MM.1S (cell line): ENCODE results near the gene FASLG.

ENCODE experiments used
- DNase-seq: peaks from one replicate; pipeline ENCODE4 v3.0.0-alpha.2; 2015
- H2AFZ ChIP-seq: fragments of 300-600 bp; sonication (generic); 2 replicates; pipeline ENCODE4 v1.6.0; 2016; ENCODE audit warnings: antibody characterized with exemption, low read length
- H3F3A ChIP-seq: fragments of 300-600 bp; sonication (generic); 2 replicates; pipeline ENCODE4 v1.6.1; 2016; ENCODE audit warnings: mild to moderate bottlenecking, antibody characterized with exemption, low read length, moderate library complexity, mixed read lengths; ENCODE audit not compliant: insufficient read depth
- H3K27ac ChIP-seq: fragments of 300-600 bp; sonication (generic); 2 replicates; pipeline ENCODE4 v1.5.1; 2016; ENCODE audit warnings: mild to moderate bottlenecking, low read length
- H3K27me3 ChIP-seq: fragments of 300-600 bp; sonication (generic); replicated peaks from 2 replicates; pipeline ENCODE4 v1.6.0; 2016; ENCODE audit warnings: low read length; ENCODE audit not compliant: insufficient read depth
- H3K36me3 ChIP-seq: fragments of 300-600 bp; sonication (generic); replicated peaks from 2 replicates; pipeline ENCODE4 v1.6.1; 2016; ENCODE audit warnings: mild to moderate bottlenecking, low read length, mixed read lengths; ENCODE audit not compliant: insufficient read depth
- H3K4me1 ChIP-seq: fragments of 300-600 bp; sonication (generic); 2 replicates; pipeline ENCODE4 v1.6.1; 2016; ENCODE audit warnings: low read length, mixed read lengths
- H3K4me2 ChIP-seq: fragments of 300-600 bp; sonication (generic); 2 replicates; pipeline ENCODE4 v1.6.0; 2016; ENCODE audit warnings: low read depth, low read length
- H3K4me3 ChIP-seq: fragments of 300-600 bp; sonication (generic); 2 replicates; pipeline ENCODE4 v1.5.1; 2016; ENCODE audit warnings: low read length, mixed read lengths
- H3K79me2 ChIP-seq: fragments of 300-600 bp; sonication (generic); 2 replicates; pipeline ENCODE4 v1.6.1; 2016; ENCODE audit warnings: mixed run types, low read length, mixed read lengths
- H3K9ac ChIP-seq: fragments of 300-600 bp; sonication (generic); 2 replicates; pipeline ENCODE4 v1.6.1; 2016; ENCODE audit warnings: low read length, mixed read lengths
- H3K9me2 ChIP-seq: fragments of 300-600 bp; sonication (generic); replicated peaks from 2 replicates; pipeline ENCODE4 v1.6.1; 2016; ENCODE audit warnings: mild to moderate bottlenecking, low read length, mixed read lengths; ENCODE audit not compliant: insufficient read depth
- H3K9me3 ChIP-seq: fragments of 300-600 bp; sonication (generic); replicated peaks from 2 replicates; pipeline ENCODE4 v1.6.1; 2016; ENCODE audit warnings: mild to moderate bottlenecking, low read length, mixed read lengths; ENCODE audit not compliant: insufficient read depth
- H4K20me1 ChIP-seq: fragments of 300-600 bp; sonication (generic); 2 replicates; pipeline ENCODE4 v1.6.1; 2016; ENCODE audit warnings: mild to moderate bottlenecking, low read length, moderate library complexity, mixed read lengths; ENCODE audit not compliant: insufficient read depth
- EZH2 ChIP-seq: fragments of 300-600 bp; sonication (generic); optimal IDR thresholded peaks from 2 replicates; pipeline ENCODE3; 2017; ENCODE audit warnings: low read depth, mild to moderate bottlenecking, antibody characterized with exemption, low read length, mixed read lengths
- EZH2phosphoT487 ChIP-seq: fragments of 300-600 bp; sonication (generic); IDR thresholded peaks from 2 replicates; pipeline ENCODE4 v1.6.1; 2018; ENCODE audit warnings: antibody characterized with exemption, low read length
- TF ChIP-seq, protein P1 (sequence below): fragments of 300-600 bp; sonication (generic); IDR thresholded peaks from 2 replicates; pipeline ENCODE4 v1.5.1; 2016; ENCODE audit warnings: antibody characterized with exemption, low read length, mixed read lengths

Gene FASLG

DNA sequence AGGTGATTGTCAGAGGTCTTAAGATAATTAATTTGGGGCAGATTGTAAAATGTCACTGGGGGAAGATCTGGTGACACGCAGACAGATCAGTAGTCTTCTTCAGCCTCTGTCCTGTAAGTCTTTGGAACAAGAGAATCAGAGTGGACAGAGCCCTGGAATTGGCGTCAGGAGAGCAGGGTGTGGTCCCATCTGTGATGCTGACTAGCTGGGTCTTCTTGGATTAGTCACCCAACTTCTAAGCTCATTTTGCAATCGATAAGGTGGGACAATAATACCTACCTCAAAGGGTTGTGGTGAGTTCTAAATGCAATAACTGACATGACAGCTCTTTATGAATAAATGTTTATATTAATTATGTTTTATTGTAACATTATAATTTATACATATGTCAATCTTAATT lies 4.8 kb downstream of the FASLG start:
- Histone ChIP-seq H3K4me3 (no peak overlapping the region), H3K9ac (no peak overlapping the region), H2AFZ (no peak overlapping the region), H3K27ac (no peak overlapping the region), H4K20me1 (no peaks in the 10 kb centered on the region), H3K9me3 (no peaks in the 10 kb centered on the region), H3K27me3 (no peaks in the 10 kb centered on the region), H3K36me3 (no peaks in the 10 kb centered on the region), H3F3A (no peaks in the 10 kb centered on the region), H3K4me2 (no peak overlapping the region), H3K79me2 (no peaks in the 10 kb centered on the region), H3K4me1 (no peaks in the 10 kb centered on the region), H3K9me2 (no peaks in the 10 kb centered on the region)
- no peak for DNase-seq
- TF ChIP-seq, protein P1, sequence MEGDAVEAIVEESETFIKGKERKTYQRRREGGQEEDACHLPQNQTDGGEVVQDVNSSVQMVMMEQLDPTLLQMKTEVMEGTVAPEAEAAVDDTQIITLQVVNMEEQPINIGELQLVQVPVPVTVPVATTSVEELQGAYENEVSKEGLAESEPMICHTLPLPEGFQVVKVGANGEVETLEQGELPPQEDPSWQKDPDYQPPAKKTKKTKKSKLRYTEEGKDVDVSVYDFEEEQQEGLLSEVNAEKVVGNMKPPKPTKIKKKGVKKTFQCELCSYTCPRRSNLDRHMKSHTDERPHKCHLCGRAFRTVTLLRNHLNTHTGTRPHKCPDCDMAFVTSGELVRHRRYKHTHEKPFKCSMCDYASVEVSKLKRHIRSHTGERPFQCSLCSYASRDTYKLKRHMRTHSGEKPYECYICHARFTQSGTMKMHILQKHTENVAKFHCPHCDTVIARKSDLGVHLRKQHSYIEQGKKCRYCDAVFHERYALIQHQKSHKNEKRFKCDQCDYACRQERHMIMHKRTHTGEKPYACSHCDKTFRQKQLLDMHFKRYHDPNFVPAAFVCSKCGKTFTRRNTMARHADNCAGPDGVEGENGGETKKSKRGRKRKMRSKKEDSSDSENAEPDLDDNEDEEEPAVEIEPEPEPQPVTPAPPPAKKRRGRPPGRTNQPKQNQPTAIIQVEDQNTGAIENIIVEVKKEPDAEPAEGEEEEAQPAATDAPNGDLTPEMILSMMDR: no peak
- TF ChIP-seq EZH2phosphoT487 (no peak), EZH2 (no peak)

DNA sequence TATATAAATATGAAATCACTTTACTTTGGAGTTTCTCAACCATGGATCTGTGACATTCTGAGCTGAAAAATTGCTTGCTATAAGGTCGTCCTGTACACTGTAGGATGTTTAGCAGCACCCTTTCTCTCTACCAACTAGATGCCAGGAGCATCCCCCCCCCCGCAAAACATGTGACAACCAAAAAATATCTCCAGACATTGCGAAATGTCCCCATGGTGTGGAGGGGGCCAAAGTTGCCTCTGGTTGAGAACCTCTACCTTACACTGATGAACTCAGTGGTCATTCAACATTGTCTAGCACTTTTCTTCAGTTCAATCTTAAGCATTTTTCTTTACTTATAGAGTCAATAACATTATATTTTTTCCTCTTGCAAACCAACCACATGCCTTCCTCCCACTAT lies 9.2 kb downstream of the FASLG start:
- Histone ChIP-seq H3K4me3 (no peak overlapping the region), H3K36me3 (no peaks in the 10 kb centered on the region), H3K4me2 (no peak overlapping the region), H2AFZ (no peak overlapping the region), H3K9me2 (no peaks in the 10 kb centered on the region), H3K27me3 (no peaks in the 10 kb centered on the region), H3K9me3 (no peaks in the 10 kb centered on the region), H3K9ac (no peak overlapping the region), H4K20me1 (no peaks in the 10 kb centered on the region), H3K27ac (no peak overlapping the region), H3K79me2 (no peaks in the 10 kb centered on the region), H3K4me1 (no peaks in the 10 kb centered on the region), H3F3A (no peaks in the 10 kb centered on the region)
- TF ChIP-seq EZH2phosphoT487 (no peak), EZH2 (no peak)
- TF ChIP-seq, protein P1: no peak
- DNase-seq: no peak

DNA sequence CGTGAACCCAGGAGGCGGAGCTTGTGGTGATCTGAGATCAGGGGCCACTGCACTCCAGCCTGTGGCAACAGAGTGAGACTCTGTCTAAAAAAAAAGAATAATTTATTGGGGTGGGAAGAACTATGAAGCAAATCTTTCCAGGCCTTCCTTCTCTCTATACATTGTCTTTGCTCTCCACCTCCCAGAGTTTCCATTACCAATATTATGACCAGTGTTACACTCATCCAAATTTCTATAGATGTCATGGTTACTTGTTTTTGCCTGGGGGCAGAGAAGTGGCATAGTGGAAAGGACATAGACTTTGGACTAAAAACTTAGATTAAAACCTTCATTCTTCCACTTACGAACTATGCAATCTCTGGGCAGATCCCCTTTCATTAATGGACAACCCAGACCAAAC lies 10.1 kb downstream of the FASLG start:
- H3K9me3 ChIP-seq: no peaks in the 10 kb centered on the region
- TF ChIP-seq EZH2 (no peak), EZH2phosphoT487 (no peak)
- TF ChIP-seq, protein P1: no peak
- H3K79me2 ChIP-seq: no peaks in the 10 kb centered on the region
- no peaks in the 10 kb centered on the region for H3K36me3 ChIP-seq
- no peaks in the 10 kb centered on the region for H3K4me1 ChIP-seq
- H3K4me2 ChIP-seq: no peak overlapping the region
- H4K20me1 ChIP-seq: no peaks in the 10 kb centered on the region
- no peak overlapping the region for H3K9ac ChIP-seq
- no peak for DNase-seq
- no peaks in the 10 kb centered on the region for H3K9me2 ChIP-seq
- H3K27ac ChIP-seq: no peak overlapping the region
- no peak overlapping the region for H3K4me3 ChIP-seq
- no peaks in the 10 kb centered on the region for H3K27me3 ChIP-seq
- no peak overlapping the region for H2AFZ ChIP-seq
- H3F3A ChIP-seq: no peaks in the 10 kb centered on the region
